Thoracic aorta (tissue), 2 donors: ENCODE measurements around the gene KCNN3. TPM values are rescaled to one million over a fixed set of nuclear protein-coding genes. Genes with fewer than 3 reads are reported as not detected.

Experiments
- ATAC-seq: fragments of 150-250 bp; one replicate; pipeline ENCODE4 v1.8.0; 2017; ENCODE audit warnings: low read depth; ENCODE audit not compliant: insufficient number of reproducible peaks, low FRiP score
- DNase-seq: peaks from one replicate; pipeline ENCODE4 v3.0.0-alpha.2; 2020; ENCODE audit warnings: low spot score
- H3K27ac ChIP-seq, 2 donors: fragments of 200-600 bp; sonication (generic); 1 replicate in 1 of 2; 2 replicates in 1 of 2; pipeline ENCODE4 v1.5.1; 2016; ENCODE audit warnings: mild to moderate bottlenecking in 2 of 2, moderate library complexity in 2 of 2
- H3K27me3 ChIP-seq: fragments of 200-600 bp; sonication (generic); replicated peaks from 2 replicates; pipeline ENCODE4 v1.6.0; 2016; ENCODE audit warnings: mild to moderate bottlenecking; ENCODE audit not compliant: insufficient read depth
- H3K36me3 ChIP-seq: fragments of 200-600 bp; sonication (generic); one replicate; pipeline ENCODE4 v1.5.1; 2016
- H3K4me1 ChIP-seq, 2 donors: fragments of 200-600 bp; sonication (generic); 1 replicate in 1 of 2; 2 replicates in 1 of 2; pipeline versions ENCODE4 v1.5.1 to v1.6.0; 2016; ENCODE audit warnings: low read depth in 2 of 2, mild to moderate bottlenecking in 1 of 2; ENCODE audit not compliant: control insufficient read depth in 1 of 2
- H3K4me3 ChIP-seq: fragments of 200-600 bp; sonication (generic); 2 replicates; pipeline ENCODE4 v1.5.1; 2016; ENCODE audit warnings: mild to moderate bottlenecking
- H3K9me3 ChIP-seq: fragments of 200-600 bp; sonication (generic); 2 replicates; pipeline ENCODE4 v1.5.1; 2016
- CTCF ChIP-seq: fragments of 200-600 bp; sonication (generic); IDR thresholded peaks from one replicate; pipeline ENCODE4 v1.5.1; 2019; ENCODE audit warnings: antibody characterized with exemption
- total RNA-seq, 2 donors: library from RNA; depleted of rRNA; stranded (reverse); fragments of >200 nt; gene quantifications; one replicate each; pipeline versions ENCODE4 v1.1.0 to v1.2.3, GENCODE V29; 2016

The KCNN3 gene
- total RNA-seq, 2 donors from 2014 or later, result 0.95 to 1.8 TPM

- ATAC-seq (no peak), DNase-seq (no peak)
- H3K4me3 ChIP-seq, result no peak overlapping the region
- no peaks in the 10 kb centered on the region for H3K27me3 ChIP-seq
- no peak overlapping the region for H3K27ac ChIP-seq
- peaks cover 0 to 4% of the 10 kb centered on the region in 2 donors for H3K4me1 ChIP-seq
- no peaks in the 10 kb centered on the region for H3K9me3 ChIP-seq
- no peaks in the 10 kb centered on the region for H3K36me3 ChIP-seq
- no peak for TF ChIP-seq CTCF
Measured at GRCh38 chr1:154833841-154834240, 36.2 kb downstream of the KCNN3 start.

DNA sequence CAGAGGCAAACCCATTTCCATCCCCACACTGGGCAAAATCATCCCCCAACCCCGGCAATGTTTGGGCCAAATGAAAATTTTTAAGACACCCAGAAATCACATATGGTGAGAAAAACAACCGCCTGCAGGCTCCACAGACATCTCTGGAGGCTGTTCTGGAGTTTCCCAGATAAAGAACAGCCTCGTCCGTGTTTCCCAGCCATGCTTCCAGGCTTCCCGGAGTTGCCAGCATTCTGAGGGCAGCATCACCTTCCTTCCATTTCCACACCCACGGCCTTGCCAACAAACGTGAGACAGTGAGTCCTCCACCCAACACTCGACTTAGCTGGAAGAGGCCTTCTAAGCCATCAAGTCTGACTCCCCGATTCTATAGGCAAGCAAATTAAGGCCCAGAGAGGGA lies 36.9 kb downstream of the KCNN3 start:
- ATAC-seq, result no peak
- H3K4me1 ChIP-seq, result peaks cover 0 to 4% of the 10 kb centered on the region in 2 donors
- DNase-seq, result no peak
- H3K9me3 ChIP-seq, result no peaks in the 10 kb centered on the region
- H3K36me3 ChIP-seq, result no peaks in the 10 kb centered on the region
- no peaks in the 10 kb centered on the region for H3K27me3 ChIP-seq
- no peak overlapping the region for H3K4me3 ChIP-seq
- no peak overlapping the region for H3K27ac ChIP-seq
- TF ChIP-seq CTCF, result no peak

DNA sequence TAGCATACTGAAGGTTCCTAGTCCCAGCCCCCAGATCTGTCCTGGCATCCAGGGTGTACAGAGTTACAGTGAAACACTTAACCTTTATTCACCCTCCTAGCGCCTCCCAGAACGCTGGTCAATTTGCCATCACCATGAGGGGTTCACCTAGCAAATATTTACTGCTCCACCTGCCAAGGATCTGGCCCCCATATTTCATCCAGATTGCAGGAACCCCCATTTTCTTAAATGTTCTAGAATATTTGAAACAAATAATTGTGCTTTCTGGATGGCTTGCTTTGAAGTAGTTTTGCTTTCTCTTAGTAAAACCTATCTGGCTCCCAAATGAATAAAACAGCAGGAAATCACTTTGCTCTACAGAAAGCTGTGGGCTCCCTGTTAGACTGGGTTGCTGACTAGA lies 37.7 kb downstream of the KCNN3 start:
- Histone ChIP-seq H3K27me3 (no peaks in the 10 kb centered on the region), H3K4me3 (no peak overlapping the region), H3K9me3 (no peaks in the 10 kb centered on the region), H3K27ac (no peak overlapping the region), H3K4me1 (peaks cover 0 to 4% of the 10 kb centered on the region in 2 donors), H3K36me3 (no peaks in the 10 kb centered on the region)
- no peak for ATAC-seq
- no peak for DNase-seq
- no peak for TF ChIP-seq CTCF

DNA sequence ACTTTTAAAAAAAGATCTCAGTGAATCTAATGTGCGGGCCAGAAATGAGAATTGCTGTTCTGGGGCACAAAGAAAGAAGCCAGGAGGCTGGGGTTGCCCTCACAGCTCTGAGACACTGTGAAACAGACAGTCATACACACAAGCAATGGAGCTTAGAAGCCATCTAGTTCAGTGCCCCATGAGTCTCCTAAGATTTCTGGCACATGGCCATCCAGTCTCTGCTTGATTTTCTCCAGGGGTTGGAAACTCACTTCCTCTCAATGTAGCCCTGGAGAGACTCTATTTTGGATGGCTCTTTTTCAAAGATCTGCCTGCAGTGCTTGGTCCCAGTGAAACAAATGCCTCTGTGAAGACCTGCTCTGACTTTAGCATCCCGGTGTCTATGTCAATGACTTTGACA lies 38.6 kb downstream of the KCNN3 start:
- TF ChIP-seq CTCF, result no peak
- DNase-seq (no peak), ATAC-seq (no peak)
- H3K9me3 ChIP-seq, result no peaks in the 10 kb centered on the region
- peaks cover 0 to 4% of the 10 kb centered on the region in 2 donors for H3K4me1 ChIP-seq
- no peaks in the 10 kb centered on the region for H3K27me3 ChIP-seq
- no peaks in the 10 kb centered on the region for H3K36me3 ChIP-seq
- no peak overlapping the region for H3K27ac ChIP-seq
- H3K4me3 ChIP-seq, result no peak overlapping the region

- Histone ChIP-seq H3K9me3 (no peaks in the 10 kb centered on the region), H3K27ac (no peak overlapping the region), H3K4me1 (peaks cover 0 to 4% of the 10 kb centered on the region in 2 donors), H3K4me3 (no peak overlapping the region), H3K27me3 (no peaks in the 10 kb centered on the region), H3K36me3 (no peaks in the 10 kb centered on the region)
- no peak for DNase-seq
- no peak for TF ChIP-seq CTCF
- ATAC-seq, result no peak
Measured at GRCh38 chr1:154829062-154829461, 41.0 kb downstream of the KCNN3 start.
